Measurements from ENCODE around the gene TSTD1.

Gene TSTD1

DNA sequence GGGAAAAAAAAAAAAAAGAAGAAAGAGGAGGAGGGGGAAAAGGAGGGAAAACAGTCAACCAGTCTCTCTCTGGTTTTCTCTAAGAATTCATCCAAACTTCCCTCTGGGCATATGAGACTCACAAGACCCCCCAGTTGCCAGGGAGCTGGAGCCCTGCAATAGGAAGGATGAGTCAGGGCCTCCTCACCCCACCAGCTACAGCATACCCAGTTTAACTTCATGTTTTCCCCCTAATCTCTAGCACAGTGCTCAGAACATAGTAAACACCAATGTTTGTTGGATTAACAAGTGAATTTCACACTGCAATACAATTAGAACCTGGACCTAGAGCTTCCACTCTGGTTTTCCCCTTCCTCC, 25.7 kb downstream of the TSTD1 start:
- FAIRE-seq = no peak
- TF ChIP-seq, protein P1, sequence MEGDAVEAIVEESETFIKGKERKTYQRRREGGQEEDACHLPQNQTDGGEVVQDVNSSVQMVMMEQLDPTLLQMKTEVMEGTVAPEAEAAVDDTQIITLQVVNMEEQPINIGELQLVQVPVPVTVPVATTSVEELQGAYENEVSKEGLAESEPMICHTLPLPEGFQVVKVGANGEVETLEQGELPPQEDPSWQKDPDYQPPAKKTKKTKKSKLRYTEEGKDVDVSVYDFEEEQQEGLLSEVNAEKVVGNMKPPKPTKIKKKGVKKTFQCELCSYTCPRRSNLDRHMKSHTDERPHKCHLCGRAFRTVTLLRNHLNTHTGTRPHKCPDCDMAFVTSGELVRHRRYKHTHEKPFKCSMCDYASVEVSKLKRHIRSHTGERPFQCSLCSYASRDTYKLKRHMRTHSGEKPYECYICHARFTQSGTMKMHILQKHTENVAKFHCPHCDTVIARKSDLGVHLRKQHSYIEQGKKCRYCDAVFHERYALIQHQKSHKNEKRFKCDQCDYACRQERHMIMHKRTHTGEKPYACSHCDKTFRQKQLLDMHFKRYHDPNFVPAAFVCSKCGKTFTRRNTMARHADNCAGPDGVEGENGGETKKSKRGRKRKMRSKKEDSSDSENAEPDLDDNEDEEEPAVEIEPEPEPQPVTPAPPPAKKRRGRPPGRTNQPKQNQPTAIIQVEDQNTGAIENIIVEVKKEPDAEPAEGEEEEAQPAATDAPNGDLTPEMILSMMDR (IDR thresholded peaks at IDR 0.05; ENCODE audit: insufficient read depth, missing control alignments) = no peak
- DNase-seq (ENCODE audit: insufficient read length, low spot score) = no peak

DNA sequence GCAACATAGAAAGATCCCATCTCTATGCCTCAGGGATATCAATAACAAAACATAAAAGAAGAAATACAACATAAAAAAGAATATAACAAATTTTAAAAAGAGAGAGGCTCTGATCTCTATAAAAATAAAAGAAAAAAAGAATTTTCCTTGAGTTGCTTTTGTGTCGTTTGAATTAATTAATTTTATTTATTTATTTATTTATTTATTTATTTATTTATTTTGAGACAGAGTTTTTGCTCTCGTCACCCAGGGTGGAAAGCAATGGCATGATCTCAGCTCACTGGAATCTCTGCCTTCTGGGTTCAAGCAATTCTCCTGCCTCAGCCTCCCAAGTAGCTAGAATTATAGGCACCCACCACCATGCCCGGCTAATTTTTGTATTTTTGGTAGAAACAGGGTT, 26.3 kb downstream of the TSTD1 start:
- TF ChIP-seq, protein P1 (IDR thresholded peaks at IDR 0.05; ENCODE audit: insufficient read depth, missing control alignments) = no peak
- FAIRE-seq (no peak), DNase-seq (ENCODE audit: insufficient read length, low spot score) (no peak)

DNA sequence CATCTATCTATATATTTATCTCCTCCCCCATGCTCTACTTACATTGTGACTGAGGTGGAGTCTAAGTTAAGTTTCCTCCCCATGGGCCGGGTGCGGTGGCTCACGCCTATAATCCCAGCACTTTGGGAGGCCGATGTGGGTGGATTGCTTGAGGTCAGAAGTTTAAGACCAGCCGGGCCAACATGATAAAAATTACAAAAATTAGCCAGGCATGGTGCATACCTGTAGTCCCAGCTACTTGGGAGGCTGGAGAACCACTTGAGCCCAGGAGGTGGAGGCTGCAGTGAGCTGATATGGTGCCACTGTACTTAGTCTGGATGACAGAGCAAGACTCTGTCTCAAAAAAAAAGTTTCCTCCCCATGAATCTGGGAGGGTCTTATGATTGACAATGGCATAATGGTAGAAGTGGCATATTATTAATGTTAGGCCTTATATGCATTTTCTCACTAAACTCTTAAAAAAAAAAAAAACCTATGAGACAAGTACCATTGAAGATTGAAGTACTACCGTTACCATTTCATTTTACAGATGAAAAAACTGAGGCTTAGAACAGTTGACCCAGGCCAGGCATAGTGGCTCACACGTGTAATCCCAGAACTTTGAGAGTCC, 29.1 kb downstream of the TSTD1 start:
- FAIRE-seq = no peak
- DNase-seq (ENCODE audit: insufficient read length, low spot score) = no peak
- TF ChIP-seq, protein P1 (IDR thresholded peaks at IDR 0.05; ENCODE audit: insufficient read depth, missing control alignments) = no peak

DNA sequence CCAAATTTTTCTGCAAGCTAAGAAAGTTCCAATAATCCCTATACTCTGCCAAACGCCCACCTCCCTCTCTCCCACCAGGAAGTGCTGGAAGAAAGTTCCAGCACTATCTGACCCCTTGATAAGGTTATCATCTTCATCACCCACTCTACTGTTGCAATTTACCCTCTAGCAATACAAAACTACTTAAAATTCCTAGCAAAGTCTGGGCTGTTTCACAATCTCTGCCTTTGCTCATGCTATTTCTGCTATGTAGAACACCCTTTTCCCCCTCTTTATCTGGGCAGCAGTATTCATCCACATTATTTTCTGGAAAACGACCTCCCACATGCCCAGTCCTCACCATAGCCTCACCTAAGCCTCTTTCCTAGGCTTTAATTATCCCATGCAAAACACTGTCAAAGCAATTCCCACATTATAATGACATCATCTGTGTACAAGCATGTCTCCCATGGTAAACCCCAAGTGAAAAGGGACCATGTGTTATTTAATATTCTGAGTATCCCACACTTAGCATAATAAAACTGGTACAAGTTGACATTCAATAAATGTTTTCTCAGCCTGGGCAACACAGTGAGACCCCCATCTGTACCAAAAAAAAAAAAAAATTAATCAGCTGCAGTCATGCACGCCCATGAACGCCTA, 29.8 kb downstream of the TSTD1 start:
- TF ChIP-seq, protein P1 (IDR thresholded peaks at IDR 0.05; ENCODE audit: insufficient read depth, missing control alignments) = no peak
- FAIRE-seq = no peak
- DNase-seq (ENCODE audit: insufficient read length, low spot score) = no peak

DNA sequence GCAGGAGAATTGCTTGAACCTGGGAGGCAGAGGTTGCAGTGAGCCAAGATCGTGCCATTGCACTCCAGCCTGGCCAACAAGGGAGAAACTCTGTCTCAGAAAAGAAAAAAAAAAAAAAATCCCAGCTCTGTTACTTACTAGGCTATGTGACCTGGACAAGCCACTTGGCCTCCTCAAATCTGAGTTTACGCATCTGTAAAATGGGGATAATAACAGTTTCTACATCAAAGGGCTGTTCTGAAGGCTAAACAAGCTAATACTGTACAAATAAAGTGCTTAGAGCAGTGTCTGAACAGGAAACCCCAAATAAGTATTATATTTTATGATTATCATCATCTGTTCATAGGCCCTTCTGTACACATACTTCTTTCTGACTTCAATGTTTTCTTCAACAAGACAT, 31.4 kb downstream of the TSTD1 start:
- DNase-seq (ENCODE audit: insufficient read length, low spot score) (no peak), FAIRE-seq (no peak)
- TF ChIP-seq, protein P1 (IDR thresholded peaks at IDR 0.05; ENCODE audit: insufficient read depth, missing control alignments) = no peak

DNA sequence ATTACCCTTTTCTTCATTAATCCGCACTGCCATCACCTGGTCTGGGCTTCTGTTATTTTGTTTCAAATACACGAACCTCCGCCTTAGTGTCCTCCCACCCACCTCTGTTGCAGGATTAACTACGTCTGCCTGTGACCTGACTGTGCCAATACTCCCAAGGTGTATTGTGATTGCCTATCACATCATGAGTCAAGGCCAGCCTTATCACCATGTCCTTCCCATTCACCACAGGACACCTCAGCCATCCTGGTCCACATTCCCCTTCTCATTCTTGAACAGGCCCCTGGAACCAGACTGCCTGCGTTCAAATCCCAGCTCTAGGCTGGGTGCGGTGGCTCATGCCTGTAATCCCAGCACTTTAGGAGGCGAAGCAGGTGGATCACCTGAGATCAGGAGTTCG, 32.2 kb downstream of the TSTD1 start:
- FAIRE-seq (no peak), DNase-seq (ENCODE audit: insufficient read length, low spot score) (no peak)
- TF ChIP-seq, protein P1 (IDR thresholded peaks at IDR 0.05; ENCODE audit: insufficient read depth, missing control alignments) = no peak

DNA sequence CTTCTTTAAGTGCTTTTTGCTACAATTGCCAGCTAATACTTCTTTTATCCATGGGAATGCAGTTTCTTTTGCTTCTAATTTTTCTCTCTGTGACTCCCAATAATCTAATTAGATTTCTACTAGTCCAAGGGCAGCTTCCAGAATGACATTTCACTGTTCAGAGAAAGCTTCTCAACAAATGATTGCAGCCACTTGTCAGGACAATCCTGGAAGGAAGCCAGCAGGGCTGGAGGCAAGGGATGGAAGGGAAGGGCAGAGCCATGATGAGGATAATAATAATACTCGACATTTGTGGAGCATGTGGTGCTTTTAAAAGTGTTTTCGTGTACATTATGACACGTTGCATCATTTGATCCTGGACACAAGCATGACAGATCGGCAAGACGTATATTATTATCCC, 37.2 kb downstream of the TSTD1 start:
- TF ChIP-seq, protein P1 (IDR thresholded peaks at IDR 0.05; ENCODE audit: insufficient read depth, missing control alignments) = no peak
- DNase-seq (ENCODE audit: insufficient read length, low spot score) (no peak), FAIRE-seq (no peak)
